GM19455 (cell line): ENCODE measurements around the gene SUN3.
"Not testable (repeated sequence)": the region's sequence is repeated elsewhere in the genome, so short reads cannot be mapped to it uniquely, and the experiment has no call there.

Source experiments
- ATAC-seq: cut with Tn5 transposase; IDR thresholded peaks from one replicate; pipeline ENCODE4 v1.9.1; 2021; ENCODE audit not compliant: unreplicated experiment

Gene SUN3

GRCh38 chr7:47945261-47946015, 83.5 kb downstream of the SUN3 start:
- ATAC-seq = peak; percentile 58

- ATAC-seq = no peak
These were observed 84.2 kb downstream of the SUN3 start for GRCh38 chr7:47944536-47945260.

- no peak for ATAC-seq
These were observed 85.0 kb downstream of the SUN3 start for GRCh38 chr7:47943676-47944474.

GRCh38 chr7:47942651-47943050, 86.3 kb downstream of the SUN3 start:
- ATAC-seq = not testable (repeated sequence)

GRCh38 chr7:47942132-47942531, 86.8 kb downstream of the SUN3 start:
- no peak for ATAC-seq

GRCh38 chr7:47941136-47941844, 87.6 kb downstream of the SUN3 start:
- ATAC-seq = no peak

- no peak for ATAC-seq
These were observed 88.6 kb downstream of the SUN3 start for GRCh38 chr7:47940088-47941013.

- no peak for ATAC-seq
These were observed 89.4 kb downstream of the SUN3 start for GRCh38 chr7:47939425-47940036.

GRCh38 chr7:47938574-47939165, 90.2 kb downstream of the SUN3 start:
- no peak for ATAC-seq

- peak; percentile 59 for ATAC-seq
These were observed 91.0 kb downstream of the SUN3 start for GRCh38 chr7:47937711-47938573.
